ENCODE measurements around the gene SRC. TPM values are rescaled to one million over a fixed set of nuclear protein-coding genes. Genes with fewer than 3 reads are reported as not detected.

Gene SRC
- total and polyA plus RNA-seq, 3 donors from 2014 or later, result 90.3 to 179 (median 143) TPM

DNA sequence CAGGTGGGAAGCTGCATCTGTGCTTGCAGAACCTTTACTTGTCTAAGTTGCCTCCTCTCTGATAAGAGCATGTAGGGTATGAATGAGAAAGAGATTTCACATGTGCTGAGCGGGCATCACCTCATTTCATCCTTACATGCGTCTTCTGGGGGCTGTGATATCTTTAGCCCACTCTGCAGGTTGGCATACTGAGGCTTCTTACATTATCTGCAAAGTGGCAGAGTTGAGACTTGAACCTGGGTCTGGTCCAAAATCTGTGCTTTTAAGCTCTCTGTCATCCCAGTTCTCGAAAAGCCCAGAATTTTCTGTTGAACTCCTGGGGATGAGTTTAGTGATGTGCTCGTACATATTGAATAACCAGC lies 2.0 kb upstream of the SRC start:
- H3K27ac ChIP-seq, result peak overlapping the region in 1 of 2 donors; percentile 16
- no peaks in the 10 kb centered on the region for H3K36me3 ChIP-seq (ENCODE audit: low read depth, missing control alignments)
- intact Hi-C loops (cut with DNase I; ENCODE audit: low total_unique reads), result no loop called here
- WGBS, 2 donors, result 76 to 79% methylated on average over 4 of the region's 4 CpGs
- TF ChIP-seq, protein P1, sequence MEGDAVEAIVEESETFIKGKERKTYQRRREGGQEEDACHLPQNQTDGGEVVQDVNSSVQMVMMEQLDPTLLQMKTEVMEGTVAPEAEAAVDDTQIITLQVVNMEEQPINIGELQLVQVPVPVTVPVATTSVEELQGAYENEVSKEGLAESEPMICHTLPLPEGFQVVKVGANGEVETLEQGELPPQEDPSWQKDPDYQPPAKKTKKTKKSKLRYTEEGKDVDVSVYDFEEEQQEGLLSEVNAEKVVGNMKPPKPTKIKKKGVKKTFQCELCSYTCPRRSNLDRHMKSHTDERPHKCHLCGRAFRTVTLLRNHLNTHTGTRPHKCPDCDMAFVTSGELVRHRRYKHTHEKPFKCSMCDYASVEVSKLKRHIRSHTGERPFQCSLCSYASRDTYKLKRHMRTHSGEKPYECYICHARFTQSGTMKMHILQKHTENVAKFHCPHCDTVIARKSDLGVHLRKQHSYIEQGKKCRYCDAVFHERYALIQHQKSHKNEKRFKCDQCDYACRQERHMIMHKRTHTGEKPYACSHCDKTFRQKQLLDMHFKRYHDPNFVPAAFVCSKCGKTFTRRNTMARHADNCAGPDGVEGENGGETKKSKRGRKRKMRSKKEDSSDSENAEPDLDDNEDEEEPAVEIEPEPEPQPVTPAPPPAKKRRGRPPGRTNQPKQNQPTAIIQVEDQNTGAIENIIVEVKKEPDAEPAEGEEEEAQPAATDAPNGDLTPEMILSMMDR (IDR thresholded peaks at IDR 0.05), result no peak
- no peak for TF ChIP-seq POLR2A (IDR thresholded peaks at IDR 0.05)
- H3K4me1 ChIP-seq, result peaks cover 43% of the 10 kb centered on the region
- H3K27me3 ChIP-seq, result no peaks in the 10 kb centered on the region
- no peak for DNase-seq
- no peak overlapping the region for H3K4me3 ChIP-seq
- H3K9me3 ChIP-seq, result no peaks in the 10 kb centered on the region

DNA sequence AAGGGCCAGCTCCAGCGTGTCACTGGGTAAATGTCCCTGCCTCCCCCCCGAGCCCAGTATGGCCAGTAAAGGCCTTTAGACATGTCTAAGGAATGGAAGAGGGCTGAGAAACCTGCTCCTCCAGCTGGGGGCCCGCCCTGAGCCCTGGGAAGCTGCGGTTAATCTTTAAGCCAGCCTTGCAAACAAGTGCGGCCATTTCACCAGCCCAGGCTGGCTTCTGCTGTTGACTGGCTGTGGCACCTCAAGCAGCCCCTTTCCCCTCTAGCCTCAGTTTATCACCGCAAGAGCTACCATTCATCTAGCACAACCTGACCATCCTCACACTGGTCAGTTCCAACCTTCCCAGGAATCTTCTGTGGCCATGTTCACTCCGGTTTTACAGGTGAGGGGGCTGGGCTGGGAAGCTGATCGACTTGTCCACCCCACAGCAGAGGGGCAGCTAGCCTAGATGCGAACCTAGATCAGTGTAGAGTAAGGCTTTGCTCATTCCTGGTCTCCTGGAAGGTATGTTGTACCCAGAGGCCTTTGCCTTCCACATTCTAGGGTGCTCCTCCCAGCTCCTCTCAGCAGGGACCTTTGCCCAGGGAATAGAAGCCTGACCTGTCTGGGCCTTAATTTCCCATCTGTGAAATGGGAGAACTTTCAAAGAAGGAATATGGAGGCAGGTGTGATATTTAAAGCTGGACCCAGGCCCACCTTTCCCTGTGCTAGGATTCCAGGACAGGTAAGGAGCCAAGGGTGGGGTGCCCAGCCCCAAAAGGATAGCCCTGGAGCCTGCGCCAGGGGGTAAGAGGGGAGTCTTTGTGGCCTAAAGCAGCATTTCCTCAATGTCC lies 1.2 kb upstream of the SRC start:
- WGBS, 2 donors, result 76 to 89% methylated on average over 8 to 10 of the region's 10 CpGs
- H3K9me3 ChIP-seq, result no peaks in the 10 kb centered on the region
- no peaks in the 10 kb centered on the region for H3K36me3 ChIP-seq (ENCODE audit: low read depth, missing control alignments)
- no peaks in the 10 kb centered on the region for H3K27me3 ChIP-seq
- intact Hi-C loops (cut with DNase I; ENCODE audit: low total_unique reads), result no loop called here
- no peak for TF ChIP-seq POLR2A (IDR thresholded peaks at IDR 0.05)
- TF ChIP-seq, protein P1 (IDR thresholded peaks at IDR 0.05), result no peak
- no peak for DNase-seq
- no peak overlapping the region for H3K4me3 ChIP-seq
- H3K27ac ChIP-seq, result peak overlapping the region in 1 of 2 donors; percentile 16
- peaks cover 50% of the 10 kb centered on the region for H3K4me1 ChIP-seq

GRCh38 chr20:37346236-37346534 lies 245 bp downstream of the SRC start:
- Histone ChIP-seq H3K27me3 (no peaks in the 10 kb centered on the region), H3K36me3 (ENCODE audit: low read depth, missing control alignments) (no peaks in the 10 kb centered on the region), H3K4me1 (peaks cover 39% of the 10 kb centered on the region), H3K9me3 (no peaks in the 10 kb centered on the region), H3K27ac (peak overlapping the region; percentile 90 to 91), H3K4me3 (peak overlapping the region; percentile 73 to 89)
- TF ChIP-seq POLR2A (IDR thresholded peaks at IDR 0.05), result no peak
- TF ChIP-seq, protein P1 (IDR thresholded peaks at IDR 0.05), result no peak
- intact Hi-C loops (cut with DNase I; ENCODE audit: low total_unique reads), result no loop called here
- WGBS, 2 donors, result 0% methylated on average over 6 of the region's 35 CpGs; no CpG with 5 or more reads in 1 of the 2 donors
- no peak for DNase-seq

GRCh38 chr20:37346535-37347346 lies 801 bp downstream of the SRC start:
- no peak for DNase-seq
- H3K4me1 ChIP-seq, result peaks cover 39% of the 10 kb centered on the region
- intact Hi-C loops (cut with DNase I; ENCODE audit: low total_unique reads), result no loop called here

More at GRCh38 chr20:37346535-37347346, 801 bp downstream of the SRC start:
- Histone ChIP-seq H3K27me3 (no peaks in the 10 kb centered on the region), H3K4me3 (peak overlapping the region; percentile 73 to 89), H3K9me3 (no peaks in the 10 kb centered on the region), H3K27ac (peak overlapping the region; percentile 90 to 91), H3K36me3 (ENCODE audit: low read depth, missing control alignments) (no peaks in the 10 kb centered on the region)
- TF ChIP-seq, protein P1 (IDR thresholded peaks at IDR 0.05), result no peak
- WGBS, 2 donors, result 5 to 10% methylated on average over 2 to 22 of the region's 22 CpGs
